GM23338 (cell line): ENCODE measurements around the gene SETX. TPM values are rescaled to one million over a fixed set of nuclear protein-coding genes. Genes with fewer than 3 reads are reported as not detected.

Experiments
- ATAC-seq: fragments of 200-7000 bp; cut with Tn5 transposase; 3 replicates; pipeline ENCODE4 v1.9.1; 2020
- DNase-seq: peaks from one replicate; pipeline ENCODE4 v3.0.0-alpha.2; 2015; ENCODE audit warnings: low spot score
- H2AFZ ChIP-seq: fragments of 200-600 bp; sonication (generic); 2 replicates; pipeline ENCODE4 v1.8.0; 2016; ENCODE audit warnings: antibody characterized with exemption, mild to moderate bottlenecking, moderate library complexity
- H3F3A ChIP-seq: fragments of 200-600 bp; sonication (generic); replicated peaks from 2 replicates; pipeline ENCODE4 v1.8.0; 2017; ENCODE audit warnings: antibody characterized with exemption, mixed run types, low read depth
- H3K27ac ChIP-seq: fragments of 200-600 bp; sonication (generic); 2 replicates; pipeline ENCODE4 v1.6.1; 2016; ENCODE audit warnings: low read depth
- H3K27me3 ChIP-seq: fragments of 200-600 bp; sonication (generic); 2 replicates; pipeline ENCODE4 v1.8.0; 2016; ENCODE audit warnings: mild to moderate bottlenecking, mixed run types, moderate library complexity; ENCODE audit not compliant: insufficient read depth
- H3K36me3 ChIP-seq: fragments of 200-600 bp; sonication (generic); 2 replicates; pipeline ENCODE4 v1.8.0; 2016; ENCODE audit warnings: mild to moderate bottlenecking; ENCODE audit not compliant: insufficient read depth
- H3K4me1 ChIP-seq: fragments of 200-600 bp; sonication (generic); 2 replicates; pipeline ENCODE4 v1.8.0; 2016; ENCODE audit warnings: mild to moderate bottlenecking, moderate library complexity; ENCODE audit not compliant: insufficient read depth
- H3K4me2 ChIP-seq: fragments of 200-600 bp; sonication (generic); 2 replicates; pipeline ENCODE4 v1.7.1; 2017; ENCODE audit warnings: mixed run types
- H3K4me3 ChIP-seq: fragments of 200-600 bp; sonication (generic); 2 replicates; pipeline ENCODE4 v1.6.1; 2016; ENCODE audit warnings: mixed run types
- H3K79me2 ChIP-seq: fragments of 200-600 bp; sonication (generic); replicated peaks from 2 replicates; pipeline ENCODE4 v1.8.0; 2017; ENCODE audit warnings: mild to moderate bottlenecking; ENCODE audit not compliant: insufficient read depth
- H3K9me2 ChIP-seq: fragments of 200-600 bp; sonication (generic); 2 replicates; pipeline ENCODE4 v1.8.0; 2017; ENCODE audit not compliant: insufficient read depth
- H4K20me1 ChIP-seq: fragments of 200-600 bp; sonication (generic); replicated peaks from 2 replicates; pipeline ENCODE4 v1.8.0; 2017; ENCODE audit warnings: mild to moderate bottlenecking; ENCODE audit not compliant: insufficient read depth
- H3K27ac Mint-ChIP-seq: 2 replicates; pipeline ENCODE4 v1.8.0; 2020; ENCODE audit warnings: inconsistent platforms, mild to moderate bottlenecking, moderate library complexity, mixed read lengths
- H3K27me3 Mint-ChIP-seq: 3 replicates; pipeline ENCODE4 v1.8.0; 2022; ENCODE audit warnings: low read depth, mild to moderate bottlenecking, moderate library complexity, mixed read lengths, inconsistent platforms; ENCODE audit not compliant: insufficient read depth, poor library complexity
- H3K36me3 Mint-ChIP-seq: 3 replicates; pipeline ENCODE4 v1.8.0; 2021; ENCODE audit warnings: low read depth, mild to moderate bottlenecking, inconsistent platforms, moderate library complexity, mixed read lengths
- H3K4me1 Mint-ChIP-seq: 3 replicates; pipeline ENCODE4 v1.8.0; 2020; ENCODE audit warnings: mild to moderate bottlenecking, inconsistent platforms, mixed read lengths
- H3K4me3 Mint-ChIP-seq: 3 replicates; pipeline ENCODE4 v1.8.0; 2021; ENCODE audit warnings: moderate library complexity, mild to moderate bottlenecking, inconsistent platforms, mixed read lengths
- H3K9me3 Mint-ChIP-seq: 3 replicates; pipeline ENCODE4 v1.8.0; 2020; ENCODE audit warnings: moderate library complexity, mild to moderate bottlenecking, inconsistent platforms, mixed read lengths
- ETS1 ChIP-seq: IDR thresholded peaks from 2 replicates; pipeline ENCODE4 v1.6.1; 2016; ENCODE audit warnings: antibody characterized with exemption
- EZH2 ChIP-seq: fragments of 200-600 bp; sonication (generic); IDR thresholded peaks from one replicate; pipeline ENCODE4 v1.8.0; 2017; ENCODE audit warnings: antibody characterized with exemption, mild to moderate bottlenecking, low read depth; ENCODE audit not compliant: unreplicated experiment
- JUNB ChIP-seq: IDR thresholded peaks from one replicate; pipeline ENCODE4 v1.6.1; 2016; ENCODE audit warnings: antibody characterized with exemption; ENCODE audit not compliant: unreplicated experiment
- REST ChIP-seq: IDR thresholded peaks from one replicate; pipeline ENCODE4 v1.6.1; 2018; ENCODE audit warnings: antibody characterized with exemption; ENCODE audit not compliant: unreplicated experiment
- STAT1 ChIP-seq: IDR thresholded peaks from one replicate; pipeline ENCODE4 v1.6.1; 2016; ENCODE audit warnings: antibody characterized with exemption; ENCODE audit not compliant: unreplicated experiment
- ZNF114 ChIP-seq: fragments of 250-450 bp; sonication (Bioruptor Pico); IDR thresholded peaks from 2 replicates; pipeline ENCODE4 v1.5.0; 2020; ENCODE audit warnings: mild to moderate bottlenecking, moderate library complexity
- ZNF462 ChIP-seq: fragments of 250-450 bp; sonication (Bioruptor Pico); IDR thresholded peaks from 2 replicates; pipeline ENCODE4 v1.5.0; 2020; ENCODE audit warnings: mild to moderate bottlenecking, moderate library complexity
- polyA plus RNA-seq: library from polyadenylated mRNA; unstranded; fragments of >200 nt; fragmentation: Nextera tagmentation; extraction: Ambion mirVana; gene quantifications from 2 replicates; pipeline ENCODE4 v1.2.1, GENCODE V29; 2016
- total RNA-seq: library from RNA; depleted of rRNA; stranded (reverse); fragments of >200 nt; shearing (Covaris generic); gene quantifications from 2 replicates; pipeline ENCODE4 v1.2.3, GENCODE V29; 2014

SETX gene
- total and polyA plus RNA-seq, 2 experiments from 2014 or later: 17.5 to 49.9 TPM

GRCh38 chr9:132324425-132324824 is 30.4 kb downstream of the SETX start (continued):
- TF ChIP-seq ZNF462 (CRISPR knock-in tag): no peak
- no peak for TF ChIP-seq REST

GRCh38 chr9:132319421-132320110 is 35.2 kb downstream of the SETX start:
- Histone ChIP-seq H3K79me2 (peaks cover 75% of the 10 kb centered on the region), H4K20me1 (peaks cover 8% of the 10 kb centered on the region), H3K9me2 (no peaks in the 10 kb centered on the region), H3K4me3 (no peak overlapping the region), H3K4me2 (peak overlapping the region; percentile 52), H3K27me3 (no peaks in the 10 kb centered on the region), H3K27ac (peak overlapping the region; percentile 48), H2AFZ (no peak overlapping the region), H3K4me1 (peaks cover 13% of the 10 kb centered on the region), H3F3A (no peaks in the 10 kb centered on the region), H3K36me3 (no peaks in the 10 kb centered on the region; the same call in 1 of the 2 replicates)
- Mint-ChIP-seq H3K4me3 (peak overlapping the region; percentile 7; the same call in 1 of the 3 replicates), H3K36me3 (peaks cover 19% of the 10 kb centered on the region), H3K27ac (peak overlapping the region; percentile 17; the same call in 1 of the 2 replicates), H3K27me3 (no peaks in the 10 kb centered on the region), H3K4me1 (peaks cover 4% of the 10 kb centered on the region), H3K9me3 (no peaks in the 10 kb centered on the region)
- DNase-seq (peak; percentile 44), ATAC-seq (peak; percentile 80)
- no peak for TF ChIP-seq STAT1
- no peak for TF ChIP-seq ETS1
- TF ChIP-seq JUNB: no peak
- TF ChIP-seq REST: no peak
- TF ChIP-seq EZH2: no peak
- no peak for TF ChIP-seq ZNF114
